ENCODE results near the gene PRDM8. TPM values are rescaled to one million over a fixed set of nuclear protein-coding genes. Genes with fewer than 3 reads are reported as not detected.

PRDM8 gene
- total RNA-seq, 1 experiment from 2014 or later = 0.26 TPM

GRCh38 chr4:80252953-80253352, 55.6 kb downstream of the PRDM8 start:
- Histone ChIP-seq H3K4me1 (replicated peaks; ENCODE audit: insufficient read depth) (no peaks in the 10 kb centered on the region), H3F3A (ENCODE audit: insufficient read depth, low read depth) (no peaks in the 10 kb centered on the region), H3K27ac (no peak overlapping the region), H3K36me3 (ENCODE audit: low read depth) (no peaks in the 10 kb centered on the region), H3K4me3 (no peak overlapping the region), H3K4me2 (no peak overlapping the region), H3K9me2 (ENCODE audit: insufficient read depth) (no peaks in the 10 kb centered on the region), H4K20me1 (ENCODE audit: insufficient read depth) (no peaks in the 10 kb centered on the region), H2AFZ (no peak overlapping the region), H3K27me3 (ENCODE audit: insufficient read depth, low read depth) (no peaks in the 10 kb centered on the region), H3K79me2 (ENCODE audit: low read depth) (no peaks in the 10 kb centered on the region), H3K9me3 (ENCODE audit: insufficient read depth, low read depth) (no peaks in the 10 kb centered on the region)
- POLR2A ChIA-PET (ENCODE audit: unreplicated experiment) = no interaction called here
- BruUV-seq (replicated peaks) = no TSS peak
- no peak for DNase-seq
- TF ChIP-seq EZH2 (IDR thresholded peaks at IDR 0.05; ENCODE audit: low read depth) (no peak), CTCF (conservative IDR thresholded peaks at IDR 0.05) (no peak)
- intact Hi-C loops (cut with micrococcal nuclease; ENCODE audit: unreplicated experiment) = no loop called here
- CTCF ChIA-PET = no interaction called here

- Histone ChIP-seq H3K4me2 (no peak overlapping the region), H3K9me2 (ENCODE audit: insufficient read depth) (no peaks in the 10 kb centered on the region), H2AFZ (no peak overlapping the region), H3K36me3 (ENCODE audit: low read depth) (no peaks in the 10 kb centered on the region), H3K27ac (no peak overlapping the region), H3K9me3 (ENCODE audit: insufficient read depth, low read depth) (no peaks in the 10 kb centered on the region), H3K27me3 (ENCODE audit: insufficient read depth, low read depth) (no peaks in the 10 kb centered on the region), H3K4me1 (replicated peaks; ENCODE audit: insufficient read depth) (no peaks in the 10 kb centered on the region), H3F3A (ENCODE audit: insufficient read depth, low read depth) (no peaks in the 10 kb centered on the region), H3K4me3 (no peak overlapping the region), H3K79me2 (ENCODE audit: low read depth) (no peaks in the 10 kb centered on the region), H4K20me1 (ENCODE audit: insufficient read depth) (no peaks in the 10 kb centered on the region)
- ChIA-PET POLR2A (ENCODE audit: unreplicated experiment) (no interaction called here), CTCF (no interaction called here)
- intact Hi-C loops (cut with micrococcal nuclease; ENCODE audit: unreplicated experiment) = no loop called here
- DNase-seq = no peak
- no TSS peak for BruUV-seq (replicated peaks)
- TF ChIP-seq CTCF (conservative IDR thresholded peaks at IDR 0.05) = no peak
- TF ChIP-seq EZH2 (IDR thresholded peaks at IDR 0.05; ENCODE audit: low read depth) = no peak
Observed at GRCh38 chr4:80253510-80253909, 56.2 kb downstream of the PRDM8 start.

Other genes starting within 250 kb of the PRDM8 start
- gene ANTXR2, start 124.3 kb upstream of the PRDM8 start, total RNA-seq (2021) = 2.0 and 3.0 TPM in 2 replicates
- gene FGF5, start 69.2 kb downstream of the PRDM8 start, total RNA-seq (2021) = not detected in 2 replicates
- not detected in 2 replicates for gene CFAP299, start 138.2 kb downstream of the PRDM8 start, total RNA-seq (2021)